Neural cell (in vitro differentiated cells): ENCODE data around the gene APBA3.

Source experiments
- CTCF ChIP-seq: fragments of 450-650 bp; IDR thresholded peaks from 2 replicates; pipeline ENCODE4 v1.5.1; 2014; ENCODE audit warnings: antibody characterized with exemption, mild to moderate bottlenecking, moderate library complexity; ENCODE audit not compliant: poor library complexity, severe bottlenecking
- EP300 ChIP-seq: fragments of 450-650 bp; conservative IDR thresholded peaks from 2 replicates; pipeline ENCODE4 v1.6.1; 2014; ENCODE audit warnings: antibody characterized with exemption, mild to moderate bottlenecking, moderate library complexity; ENCODE audit not compliant: poor library complexity, severe bottlenecking
- EZH2 ChIP-seq: fragments of 200-600, 300-800 bp; shearing (Covaris generic), sonication (generic); IDR thresholded peaks from 2 replicates; pipeline ENCODE4 v1.6.1; 2014; ENCODE audit warnings: antibody characterized with exemption, low read length, borderline replicate concordance, mild to moderate bottlenecking; ENCODE audit not compliant: insufficient read depth, poor library complexity, severe bottlenecking
- POLR2AphosphoS5 ChIP-seq: IDR thresholded peaks from 2 replicates; pipeline ENCODE4 v1.6.1; 2012
- TAF1 ChIP-seq: IDR thresholded peaks from 2 replicates; pipeline ENCODE4 v1.6.1; 2012; ENCODE audit warnings: low read depth

- no peak for TF ChIP-seq CTCF
- no peak for TF ChIP-seq EP300
- no peak for TF ChIP-seq EZH2
- TF ChIP-seq TAF1, result no peak
- no peak for TF ChIP-seq POLR2AphosphoS5
Measured at GRCh38 chr19:3809881-3810707, 48.6 kb upstream of the APBA3 start.
